Measurements from ENCODE around the gene CASZ1.

The CASZ1 gene

DNA sequence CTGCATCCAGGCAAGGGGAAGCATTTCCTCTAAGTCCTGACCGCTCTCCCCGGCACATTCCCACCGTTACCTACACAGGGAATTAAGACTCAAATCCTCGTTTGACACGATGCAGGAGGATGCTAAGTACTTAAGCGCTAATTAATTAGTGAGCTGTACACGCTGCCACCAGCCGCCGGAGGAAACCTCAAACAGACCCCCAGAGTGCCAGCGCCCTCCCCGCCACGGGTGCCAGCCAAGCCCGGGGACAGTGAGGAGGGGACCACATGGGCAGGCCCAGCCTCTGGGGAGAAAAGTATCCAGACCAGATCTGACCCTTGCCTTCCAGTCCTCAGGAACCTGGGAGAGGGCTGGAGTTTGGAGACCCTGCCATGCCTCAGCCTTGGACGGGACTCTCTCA lies 17.4 kb upstream of the CASZ1 start:
- TF ChIP-seq CTCF (conservative IDR thresholded peaks at IDR 0.05; ENCODE audit: low read depth, low read length): no peak
- no peak overlapping the region for H2AFZ ChIP-seq (ENCODE audit: low read depth)
- no peak overlapping the region for H3K4me3 ChIP-seq (IDR thresholded peaks at IDR 0.05; ENCODE audit: insufficient read depth, low read depth, low read length)
- no peak overlapping the region for H3K27ac ChIP-seq
- H3K4me1 ChIP-seq (ENCODE audit: low read depth, poor library complexity, severe bottlenecking): no peaks in the 10 kb centered on the region
- H4K20me1 ChIP-seq (ENCODE audit: insufficient read depth): no peaks in the 10 kb centered on the region
- peaks cover 97% of the 10 kb centered on the region for H3K27me3 ChIP-seq (ENCODE audit: insufficient read depth, low read depth)
- H3K4me2 ChIP-seq: no peak overlapping the region
- no peaks in the 10 kb centered on the region for H3K36me3 ChIP-seq (ENCODE audit: insufficient read depth)
- no peak overlapping the region for H3K9ac ChIP-seq
- no peaks in the 10 kb centered on the region for H3K79me2 ChIP-seq (ENCODE audit: insufficient read depth, low read depth)

DNA sequence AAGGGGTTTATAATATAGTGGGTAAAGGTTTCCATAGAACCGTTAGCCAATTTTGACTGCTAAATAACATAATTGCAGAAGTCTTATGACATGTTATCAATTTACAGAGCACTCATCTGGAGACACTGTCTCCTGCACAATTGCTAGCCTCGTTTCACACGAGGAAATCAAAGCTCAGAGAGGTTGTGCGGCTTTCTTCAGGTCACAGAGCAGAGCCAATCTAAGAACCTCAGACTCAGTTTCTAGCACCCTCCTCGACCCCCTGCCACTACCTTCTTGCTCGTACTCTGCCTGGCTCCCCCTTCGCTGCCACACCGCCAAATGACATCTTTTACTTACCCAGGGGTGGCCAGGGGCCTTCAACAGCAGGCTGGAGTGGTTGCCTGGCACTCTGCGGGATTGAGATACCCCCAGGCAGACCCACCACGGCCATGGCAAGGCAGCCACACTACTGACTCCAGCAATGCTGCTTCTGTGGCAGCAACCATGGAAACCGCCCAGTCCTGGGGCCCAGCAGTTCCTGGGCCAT lies 16.0 kb upstream of the CASZ1 start:
- Histone ChIP-seq H3K4me1 (ENCODE audit: low read depth, poor library complexity, severe bottlenecking) (no peaks in the 10 kb centered on the region), H3K27ac (no peak overlapping the region), H3K27me3 (ENCODE audit: insufficient read depth, low read depth) (peaks cover 99% of the 10 kb centered on the region), H3K9ac (no peak overlapping the region), H3K4me2 (no peak overlapping the region), H2AFZ (ENCODE audit: low read depth) (no peak overlapping the region), H3K36me3 (ENCODE audit: insufficient read depth) (no peaks in the 10 kb centered on the region), H3K4me3 (IDR thresholded peaks at IDR 0.05; ENCODE audit: insufficient read depth, low read depth, low read length) (no peak overlapping the region), H4K20me1 (ENCODE audit: insufficient read depth) (no peaks in the 10 kb centered on the region), H3K79me2 (ENCODE audit: insufficient read depth, low read depth) (no peaks in the 10 kb centered on the region)
- TF ChIP-seq CTCF (conservative IDR thresholded peaks at IDR 0.05; ENCODE audit: low read depth, low read length): no peak

DNA sequence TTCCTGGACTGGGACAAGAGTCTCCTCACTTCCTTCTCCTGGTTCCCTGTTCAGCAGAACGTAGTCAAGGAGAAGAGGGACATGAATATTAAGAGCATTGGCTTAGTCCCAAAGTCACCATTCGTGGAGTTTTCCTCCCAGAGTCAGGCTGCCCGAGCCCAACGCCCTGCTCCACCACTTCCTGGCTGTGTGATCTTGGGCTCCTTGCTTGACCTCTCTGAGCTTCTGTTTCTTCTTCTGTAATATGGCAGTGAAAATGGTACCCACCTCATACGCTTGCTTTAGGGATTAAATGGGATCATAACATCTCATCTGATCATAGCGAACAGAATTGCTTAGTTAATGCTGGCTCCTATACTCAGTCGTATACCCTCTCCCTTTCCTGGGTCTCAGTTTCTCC lies 12.0 kb upstream of the CASZ1 start:
- no peaks in the 10 kb centered on the region for H3K36me3 ChIP-seq (ENCODE audit: insufficient read depth)
- no peaks in the 10 kb centered on the region for H3K4me1 ChIP-seq (ENCODE audit: low read depth, poor library complexity, severe bottlenecking)
- H3K27me3 ChIP-seq (ENCODE audit: insufficient read depth, low read depth): peaks cover 99% of the 10 kb centered on the region
- no peak overlapping the region for H3K4me2 ChIP-seq
- H3K79me2 ChIP-seq (ENCODE audit: insufficient read depth, low read depth): no peaks in the 10 kb centered on the region
- H4K20me1 ChIP-seq (ENCODE audit: insufficient read depth): no peaks in the 10 kb centered on the region
- H2AFZ ChIP-seq (ENCODE audit: low read depth): no peak overlapping the region
- H3K9ac ChIP-seq: no peak overlapping the region
- H3K27ac ChIP-seq: no peak overlapping the region
- no peak for TF ChIP-seq CTCF (conservative IDR thresholded peaks at IDR 0.05; ENCODE audit: low read depth, low read length)
- no peak overlapping the region for H3K4me3 ChIP-seq (IDR thresholded peaks at IDR 0.05; ENCODE audit: insufficient read depth, low read depth, low read length)

GRCh38 chr1:10806966-10807365 lies 10.5 kb upstream of the CASZ1 start:
- Histone ChIP-seq H3K9ac (no peak overlapping the region), H3K4me1 (ENCODE audit: low read depth, poor library complexity, severe bottlenecking) (no peaks in the 10 kb centered on the region), H3K36me3 (ENCODE audit: insufficient read depth) (no peaks in the 10 kb centered on the region), H2AFZ (ENCODE audit: low read depth) (no peak overlapping the region), H3K79me2 (ENCODE audit: insufficient read depth, low read depth) (no peaks in the 10 kb centered on the region), H3K27me3 (ENCODE audit: insufficient read depth, low read depth) (peaks cover 99% of the 10 kb centered on the region), H4K20me1 (ENCODE audit: insufficient read depth) (no peaks in the 10 kb centered on the region), H3K4me2 (no peak overlapping the region), H3K27ac (no peak overlapping the region), H3K4me3 (IDR thresholded peaks at IDR 0.05; ENCODE audit: insufficient read depth, low read depth, low read length) (no peak overlapping the region)
- TF ChIP-seq CTCF (conservative IDR thresholded peaks at IDR 0.05; ENCODE audit: low read depth, low read length): no peak
